Transverse colon (tissue), 4 donors: Measurements from ENCODE around the gene SF3A2. TPM values are rescaled to one million over a fixed set of nuclear protein-coding genes. Genes with fewer than 3 reads are reported as not detected.
A peak's percentile ranks its signal among the peaks of the same experiment; 100 is the strongest.

Source experiments
- DNase-seq: peaks from one replicate; pipeline ENCODE4 v3.0.0-alpha.2; 2019
- H3K27ac ChIP-seq, 4 donors: fragments of 200-600 bp; sonication (generic); 2 replicates each; pipeline ENCODE4 v1.5.1; 2016 to 2018; ENCODE audit warnings: inconsistent platforms in 4 of 4
- H3K27me3 ChIP-seq: fragments of 200-600 bp; sonication (generic); 2 replicates; pipeline ENCODE4 v1.5.1; 2017; ENCODE audit warnings: inconsistent platforms
- H3K36me3 ChIP-seq, 4 donors: fragments of 200-600 bp; sonication (generic); 2 replicates each; pipeline ENCODE4 v1.5.1; 2017 to 2019; ENCODE audit warnings: inconsistent platforms in 4 of 4
- H3K4me1 ChIP-seq, 4 donors: fragments of 200-600 bp; sonication (generic); 2 replicates each; pipeline ENCODE4 v1.5.1; 2017 to 2020; ENCODE audit warnings: inconsistent platforms in 4 of 4
- H3K4me3 ChIP-seq, 4 donors: fragments of 200-600 bp; sonication (generic); 1 replicate in 1 of 4; 2 replicates in 3 of 4; pipeline versions ENCODE4 v1.5.1 to v1.6.1; 2017 to 2019; ENCODE audit warnings: inconsistent platforms in 4 of 4
- H3K9me3 ChIP-seq, 2 donors: fragments of 200-600 bp; sonication (generic); 2 replicates each; pipeline ENCODE4 v1.5.1; 2017 to 2019; ENCODE audit warnings: inconsistent platforms in 2 of 2
- CTCF ChIP-seq, 5 experiments: fragments of 200-600 bp in 3 of 5; fragments of 450-650 bp in 2 of 5; sonication (generic) in 3 of 5; IDR thresholded peaks; 1 replicate in 2 of 5; 2 replicates in 3 of 5; pipeline ENCODE4 v1.5.1; 2016 to 2017; ENCODE audit warnings: antibody characterized with exemption in 5 of 5, inconsistent platforms in 3 of 5, mild to moderate bottlenecking in 2 of 5, moderate library complexity in 1 of 5
- EP300 ChIP-seq: sonication (generic); formaldehyde crosslinking; IDR thresholded peaks from one replicate; pipeline ENCODE4 v1.6.1; 2017; ENCODE audit warnings: antibody characterized with exemption, low read depth
- POLR2A ChIP-seq: fragments of 450-650 bp; IDR thresholded peaks from one replicate; pipeline ENCODE4 v1.6.1; 2016; ENCODE audit warnings: antibody characterized with exemption, mild to moderate bottlenecking, moderate library complexity
- POLR2AphosphoS5 ChIP-seq, 3 donors: sonication (generic); formaldehyde crosslinking; IDR thresholded peaks; one replicate each; pipeline ENCODE4 v1.6.1; 2016; ENCODE audit warnings: antibody characterized with exemption in 3 of 3
- WGBS, 2 donors: methylation state at CpG; one replicate each; pipeline ENCODE4 v1.1.5; 2018; ENCODE audit warnings: low coverage in 1 of 2; 5-methylcytosine and 5-hydroxymethylcytosine counted together
- in situ Hi-C, 4 donors: fragments of 200-750 bp; cut with MboI; loops; one replicate each; pipeline versions ENCODE4 v1.15.0 to v1.15.1; 2017; ENCODE audit warnings: low sequenced_read_pairs in 3 of 4, low pct_ligation_motif_present in 1 of 4, low pct_unique_long_range_greater_than_20kb in 1 of 4
- intact Hi-C: fragments of 100-400 bp; cut with DNase I; formaldehyde crosslinking; loops from one replicate; pipeline ENCODE4 v1.15.1; 2023; ENCODE audit warnings: low total_unique reads
- total RNA-seq, 4 donors: library from RNA; depleted of rRNA; stranded (reverse); fragments of >200 nt; gene quantifications; one replicate each; pipeline ENCODE4 v1.1.0, GENCODE V29; 2016

The SF3A2 gene
- total RNA-seq, 4 donors from 2014 or later: 35.8 to 54.6 (median 41.6) TPM

GRCh38 chr19:2248136-2249009 lies 11.7 kb downstream of the SF3A2 start:
- Histone ChIP-seq H3K36me3 (peaks cover 0 to 48% (median 24%) of the 10 kb centered on the region in 4 donors), H3K4me3 (no peak overlapping the region), H3K27me3 (peaks cover 44% of the 10 kb centered on the region), H3K4me1 (peaks cover 9 to 38% (median 37%) of the 10 kb centered on the region in 4 donors), H3K27ac (no peak overlapping the region), H3K9me3 (no peaks in the 10 kb centered on the region)
- no peak for DNase-seq
- no peak for TF ChIP-seq POLR2AphosphoS5 (IDR thresholded peaks at IDR 0.05)
- no peak for TF ChIP-seq EP300
- no peak for TF ChIP-seq POLR2A
- TF ChIP-seq CTCF (IDR thresholded peaks at IDR 0.05): no peak
- 83% methylated on average over 15 of the region's 21 CpGs; no CpG with 5 or more reads in 1 of the 2 donors for WGBS, 2 donors
- in situ Hi-C loops: no loop called here
- intact Hi-C loops: no loop called here

- no peak within 1 kb of the TSS for H3K27ac ChIP-seq
- no peaks in the 10 kb centered on the region for H3K9me3 ChIP-seq
- peaks cover 9 to 38% (median 38%) of the 10 kb centered on the region in 4 donors for H3K4me1 ChIP-seq
- in situ Hi-C loops (no loop called here), intact Hi-C loops (no loop called here)
- H3K27me3 ChIP-seq: peaks cover 53% of the 10 kb centered on the region
- no peak within 1 kb of the TSS for H3K4me3 ChIP-seq
- peaks cover 0 to 39% (median 20%) of the 10 kb centered on the region in 4 donors for H3K36me3 ChIP-seq
- no peak for DNase-seq
- 74% methylated on average over 15 of the region's 27 CpGs; no CpG with 5 or more reads in 1 of the 2 donors for WGBS, 2 donors
- TF ChIP-seq POLR2AphosphoS5 (IDR thresholded peaks at IDR 0.05): no peak
- no peak for TF ChIP-seq CTCF (IDR thresholded peaks at IDR 0.05)
- TF ChIP-seq POLR2A: no peak
- no peak for TF ChIP-seq EP300
These were observed 12.6 kb downstream of the SF3A2 start, which contains the start of gene AMH for GRCh38 chr19:2249010-2249866. AMH (plus strand) TSS chr19:2249323; CDS start chr19:2249333, 10 bp downstream.

- no peak for DNase-seq
- H3K36me3 ChIP-seq: peaks cover 0 to 30% (median 15%) of the 10 kb centered on the region in 4 donors
- TF ChIP-seq EP300 (no peak), POLR2AphosphoS5 (IDR thresholded peaks at IDR 0.05) (peak in 1 of 3 donors; percentile 17), CTCF (IDR thresholded peaks at IDR 0.05) (no peak), POLR2A (no peak)
- WGBS, 2 donors: 21% methylated on average over 36 of the region's 43 CpGs; no CpG with 5 or more reads in 1 of the 2 donors
- no peaks in the 10 kb centered on the region for H3K9me3 ChIP-seq
- peaks cover 56% of the 10 kb centered on the region for H3K27me3 ChIP-seq
- in situ Hi-C loops: loop anchor here in 1 of 4 donors (25.0 kb wide), 1 partner anchor 88 kb away; the partner anchor contains the start of genes AP3D1 and DOT1L
- H3K4me3 ChIP-seq: no peak overlapping the region
- intact Hi-C loops: no loop called here
- peaks cover 9 to 38% (median 38%) of the 10 kb centered on the region in 4 donors for H3K4me1 ChIP-seq
- H3K27ac ChIP-seq: no peak overlapping the region
These were observed 13.5 kb downstream of the SF3A2 start for GRCh38 chr19:2249880-2250765.
